ENCODE results near the gene NRG2. TPM values are rescaled to one million over a fixed set of nuclear protein-coding genes. Genes with fewer than 3 reads are reported as not detected.

Gene NRG2
- total and polyA plus RNA-seq, 2 of the 8 experiments (the other 6 are each of a cell fraction or from before 2014, with no cell fraction given): 0.27 to 0.54 TPM

GRCh38 chr5:140083650-140084049, 40.6 kb upstream of the NRG2 start (continued):
- TF ChIP-seq ATF3 (IDR thresholded peaks at IDR 0.05; ENCODE audit: insufficient read depth, low read depth, low read length): no peak

All from H1 (cell line).